HEK293T (cell line): ENCODE results near the gene SLC25A19.
A peak's percentile ranks its signal among the peaks of the same experiment; 100 is the strongest.

Source experiments
- CTCF ChIA-PET: fragments of 350-600 bp; formaldehyde crosslinking; extraction: SDS; loops from one replicate; lab custom pipeline; 2021; ENCODE audit warnings: antibody characterized with exemption, inconsistent platforms; lab: Yijun Ruan, JAX
- POLR2A ChIA-PET: fragments of 350-600 bp; formaldehyde crosslinking; extraction: SDS; loops from one replicate; lab custom pipeline; 2020; ENCODE audit warnings: antibody characterized with exemption, inconsistent platforms; lab: Yijun Ruan, JAX
- DNase-seq: peaks from one replicate; pipeline ENCODE4 v3.0.0; 2012; ENCODE audit warnings: mixed read lengths; ENCODE audit errors: extremely low spot score
- ARNT ChIP-seq: fragments of 450-650 bp; IDR thresholded peaks from 2 replicates; pipeline ENCODE4 v1.6.1; 2017; ENCODE audit warnings: mild to moderate bottlenecking
- BHLHE40 ChIP-seq: fragments of 450-650 bp; IDR thresholded peaks from 2 replicates; pipeline ENCODE4 v1.6.1; 2016; ENCODE audit warnings: mild to moderate bottlenecking, moderate library complexity, borderline replicate concordance
- CTBP1 ChIP-seq: fragments of 450-650 bp; IDR thresholded peaks from 2 replicates; pipeline ENCODE4 v1.6.1; 2016; ENCODE audit warnings: borderline replicate concordance
- ELF4 ChIP-seq: fragments of 450-650 bp; IDR thresholded peaks from 2 replicates; pipeline ENCODE4 v1.6.1; 2017; ENCODE audit warnings: antibody characterized with exemption
- FOXA1 ChIP-seq: fragments of 450-650 bp; IDR thresholded peaks from 2 replicates; pipeline ENCODE4 v1.6.1; 2016; ENCODE audit warnings: mild to moderate bottlenecking
- FOXK2 ChIP-seq: fragments of 450-650 bp; IDR thresholded peaks from 2 replicates; pipeline ENCODE4 v1.6.1; 2016; ENCODE audit warnings: mild to moderate bottlenecking
- FOXM1 ChIP-seq: fragments of 450-650 bp; IDR thresholded peaks from 2 replicates; pipeline ENCODE4 v1.6.1; 2017; ENCODE audit warnings: mild to moderate bottlenecking, borderline replicate concordance
- HDGF ChIP-seq: fragments of 450-650 bp; IDR thresholded peaks from 2 replicates; pipeline ENCODE4 v1.6.1; 2017; ENCODE audit warnings: antibody characterized with exemption, borderline replicate concordance
- L3MBTL2 ChIP-seq: fragments of 450-650 bp; conservative IDR thresholded peaks from 2 replicates; pipeline ENCODE4 v1.6.1; 2016; ENCODE audit warnings: mild to moderate bottlenecking
- LEF1 ChIP-seq: fragments of 450-650 bp; IDR thresholded peaks from 2 replicates; pipeline ENCODE4 v1.6.1; 2017; ENCODE audit warnings: mild to moderate bottlenecking, borderline replicate concordance
- NFRKB ChIP-seq: fragments of 450-650 bp; IDR thresholded peaks from 2 replicates; pipeline ENCODE4 v1.6.1; 2016; ENCODE audit warnings: mild to moderate bottlenecking, moderate library complexity
- SP1 ChIP-seq: fragments of 450-650 bp; IDR thresholded peaks from 2 replicates; pipeline ENCODE4 v1.6.1; 2017
- SUZ12 ChIP-seq: fragments of 450-650 bp; IDR thresholded peaks from 2 replicates; pipeline ENCODE4 v1.6.1; 2016; ENCODE audit warnings: mild to moderate bottlenecking
- TARDBP ChIP-seq: fragments of 450-650 bp; IDR thresholded peaks from 2 replicates; pipeline ENCODE4 v1.6.1; 2016
- ZNF384 ChIP-seq: fragments of 450-650 bp; IDR thresholded peaks from 2 replicates; pipeline ENCODE4 v1.6.1; 2016
- TF ChIP-seq, protein P1 (sequence below): fragments of 450-650 bp; IDR thresholded peaks from 2 replicates; pipeline ENCODE4 v1.6.1; 2016

The SLC25A19 gene

DNA sequence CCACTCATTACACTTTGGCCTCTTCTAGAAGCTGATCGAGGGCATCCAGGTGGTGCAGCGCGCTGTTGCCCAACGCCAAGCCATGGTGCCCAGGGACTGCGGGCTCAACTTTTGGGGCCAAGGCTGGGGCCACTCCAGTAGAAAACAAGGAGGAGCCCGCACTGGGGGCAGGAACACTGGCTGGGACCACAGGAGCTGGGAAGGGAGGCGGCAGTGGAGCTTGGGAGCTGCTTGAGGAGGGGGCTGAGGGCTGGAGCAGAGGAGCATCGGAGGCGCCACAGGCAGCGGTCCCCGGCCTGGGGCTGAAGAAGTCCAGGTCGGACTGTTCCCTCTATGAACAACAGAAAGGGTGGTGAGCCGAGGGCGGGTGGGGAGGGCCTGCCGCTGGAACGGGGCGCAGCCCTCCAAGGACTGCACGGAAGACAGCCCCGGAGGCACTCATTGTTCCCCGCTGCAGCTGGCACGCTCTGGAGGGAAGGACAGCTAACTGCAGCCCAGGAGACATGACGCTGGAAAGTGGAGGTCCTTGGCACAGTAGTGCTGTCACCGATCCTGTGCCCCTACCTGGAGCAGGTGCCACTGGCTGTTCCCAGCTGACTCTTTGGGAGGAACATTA is 49.3 kb downstream of the SLC25A19 start:
- ChIA-PET POLR2A (interaction anchor here (0.8 to 2.8 kb wide), 9 partner anchors 9 to 172 kb away, joined by 3 to 14 read pairs (median 3); partner anchors contain the start of genes ARMC7, GGA3, MIF4GD and MRPS7), CTCF (interaction anchor here (0.6 to 3.0 kb wide), 25 partner anchors 8 to 787 kb away, joined by 3 to 24 read pairs (median 4); partner anchors contain the start of genes ARMC7, GGA3, MIF4GD and MRPL58)
- no peak for DNase-seq
- TF ChIP-seq NFRKB (no peak), ZNF384 (no peak), ARNT (no peak), CTBP1 (no peak), TARDBP (no peak), L3MBTL2 (no peak), FOXK2 (no peak), BHLHE40 (no peak), HDGF (no peak), ELF4 (no peak), SP1 (no peak), FOXA1 (no peak), FOXM1 (no peak)
- TF ChIP-seq, protein P1, sequence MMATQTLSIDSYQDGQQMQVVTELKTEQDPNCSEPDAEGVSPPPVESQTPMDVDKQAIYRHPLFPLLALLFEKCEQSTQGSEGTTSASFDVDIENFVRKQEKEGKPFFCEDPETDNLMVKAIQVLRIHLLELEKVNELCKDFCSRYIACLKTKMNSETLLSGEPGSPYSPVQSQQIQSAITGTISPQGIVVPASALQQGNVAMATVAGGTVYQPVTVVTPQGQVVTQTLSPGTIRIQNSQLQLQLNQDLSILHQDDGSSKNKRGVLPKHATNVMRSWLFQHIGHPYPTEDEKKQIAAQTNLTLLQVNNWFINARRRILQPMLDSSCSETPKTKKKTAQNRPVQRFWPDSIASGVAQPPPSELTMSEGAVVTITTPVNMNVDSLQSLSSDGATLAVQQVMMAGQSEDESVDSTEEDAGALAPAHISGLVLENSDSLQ: no peak

DNA sequence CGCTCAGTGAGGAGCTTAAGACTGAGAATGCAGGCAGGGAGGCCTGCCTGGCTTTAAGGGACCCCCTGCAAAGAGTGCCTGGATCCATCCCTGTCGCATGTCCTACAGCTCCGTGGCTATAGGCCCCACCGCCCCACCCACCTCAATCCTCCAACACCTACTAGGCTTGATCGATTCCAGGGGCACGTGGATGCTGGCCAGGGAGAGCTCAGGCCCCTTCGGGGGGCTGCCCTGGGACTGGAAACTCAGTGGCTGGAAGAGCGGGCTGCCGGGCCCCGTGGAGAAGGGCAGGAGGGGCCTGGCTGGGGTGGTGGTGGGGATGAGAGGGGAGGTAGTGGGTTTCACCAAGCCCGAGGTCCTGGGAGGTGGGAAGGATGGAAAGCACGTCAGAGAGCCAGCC is 50.0 kb downstream of the SLC25A19 start:
- ChIA-PET CTCF (interaction anchor here (0.7 to 3.0 kb wide), 8 partner anchors 10 to 173 kb away, joined by 3 to 24 read pairs (median 12); partner anchors contain the start of genes GGA3, MIF4GD, MRPS7 and NUP85), POLR2A (interaction anchor here (0.8 to 2.8 kb wide), 5 partner anchors 11 to 134 kb away, joined by 3 to 14 read pairs (median 4); partner anchors contain the start of genes GGA3, MIF4GD, MRPS7 and NUP85)
- DNase-seq: no peak
- TF ChIP-seq HDGF (no peak), CTBP1 (no peak), SP1 (no peak), ZNF384 (no peak), NFRKB (no peak), SUZ12 (no peak), TARDBP (no peak), LEF1 (no peak), ELF4 (no peak), L3MBTL2 (no peak), FOXA1 (no peak), ARNT (no peak), BHLHE40 (no peak), FOXM1 (no peak), FOXK2 (no peak)
- TF ChIP-seq, protein P1: no peak

DNA sequence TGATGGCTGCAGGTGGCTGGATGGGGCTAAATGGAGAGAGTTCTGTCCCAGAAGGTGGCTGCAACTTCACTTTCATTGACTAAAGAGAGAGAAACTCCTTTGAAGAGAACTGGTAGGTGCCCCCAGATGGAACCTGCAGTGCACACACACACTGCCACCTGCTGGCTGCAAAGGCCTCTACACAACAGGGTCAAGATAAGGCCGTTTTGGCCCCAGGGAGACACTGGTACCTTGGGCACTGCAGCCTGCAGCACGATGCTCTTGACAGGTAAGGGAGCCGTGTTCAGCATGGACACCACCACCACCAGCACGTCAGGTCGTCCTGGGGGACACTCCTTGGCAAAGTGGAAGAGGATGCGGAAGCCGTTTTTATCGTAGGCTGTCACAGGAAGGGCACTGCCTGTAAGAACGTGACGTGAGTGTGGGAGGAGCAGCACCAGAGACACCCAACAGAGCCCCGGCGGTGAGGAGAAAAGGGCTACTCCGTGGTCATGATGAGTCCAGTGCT is 50.5 kb downstream of the SLC25A19 start:
- POLR2A ChIA-PET: interaction anchor here (1.1 to 2.8 kb wide), 4 partner anchors 10 to 33 kb away, joined by 3 to 14 read pairs (median 8); partner anchors contain the start of genes GGA3, MIF4GD, MRPS7 and NUP85
- DNase-seq: peak; percentile 86
- CTCF ChIA-PET: interaction anchor here (0.8 to 3.0 kb wide), 7 partner anchors 10 to 174 kb away, joined by 3 to 24 read pairs (median 15); partner anchors contain the start of genes GGA3, MIF4GD, MRPS7 and NUP85
- no peak for TF ChIP-seq FOXA1
- TF ChIP-seq HDGF: 0 out of 2 replicates have a peak, but pooled peaks have one; percentile 65
- no peak for TF ChIP-seq NFRKB
- no peak for TF ChIP-seq ZNF384
- TF ChIP-seq, protein P1: no peak

DNA sequence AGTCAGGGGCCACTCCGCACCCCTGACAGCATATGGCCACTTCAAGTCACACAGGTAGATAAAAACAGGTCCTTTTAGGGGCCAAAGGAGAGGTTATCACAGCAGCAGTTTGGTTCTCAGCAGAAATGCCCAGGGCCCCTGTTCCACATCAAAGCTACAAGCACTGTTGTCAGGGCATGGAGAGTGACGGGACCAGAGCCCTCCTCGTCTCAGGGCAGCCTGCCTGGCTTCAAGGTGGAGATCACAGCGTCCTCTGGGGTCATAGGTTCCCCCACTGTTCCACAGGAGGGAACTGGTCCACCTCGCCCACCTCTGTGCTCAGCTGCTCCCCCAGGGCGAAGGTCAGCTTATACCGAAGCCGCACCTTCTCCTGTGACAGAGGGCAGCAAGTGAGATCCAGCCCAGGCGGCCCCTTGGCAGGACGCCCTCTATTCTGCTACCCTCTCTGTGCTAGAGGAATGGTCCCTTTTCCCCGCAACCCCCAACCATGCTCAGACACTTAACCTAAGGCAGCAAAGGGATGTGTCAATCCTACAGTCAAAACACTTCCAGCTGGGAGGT is 51.1 kb downstream of the SLC25A19 start:
- POLR2A ChIA-PET: interaction anchor here (1.1 to 2.8 kb wide), 3 partner anchors 9 to 32 kb away, joined by 3 to 14 read pairs (median 4); partner anchors contain the start of genes MIF4GD and NUP85
- CTCF ChIA-PET: interaction anchor here (0.6 to 3.0 kb wide), 2 partner anchors 9 kb away, joined by 4 to 21 read pairs; no protein-coding TSS in a partner anchor
- no peak for DNase-seq

More for the DNA sequence above, 51.1 kb downstream of the SLC25A19 start:
- TF ChIP-seq SUZ12: no peak
- TF ChIP-seq ELF4: no peak
- TF ChIP-seq, protein P1: no peak
- TF ChIP-seq LEF1: no peak
- TF ChIP-seq ARNT: no peak
- TF ChIP-seq SP1: no peak
- no peak for TF ChIP-seq NFRKB
- TF ChIP-seq CTBP1: no peak
- TF ChIP-seq L3MBTL2: no peak
- TF ChIP-seq FOXM1: no peak
- no peak for TF ChIP-seq BHLHE40
- no peak for TF ChIP-seq HDGF
